Measurements from ENCODE around the gene SUSD4. TPM values are rescaled to one million over a fixed set of nuclear protein-coding genes. Genes with fewer than 3 reads are reported as not detected.

SUSD4 gene
- total RNA-seq, 1 experiment from 2014 or later, result 3.5 TPM

- no peak for DNase-seq
- no peak overlapping the region for H3T11ph ChIP-seq (ENCODE audit: low read length)
- H3K18ac ChIP-seq (ENCODE audit: insufficient read length, low read depth, low read length), result no peak overlapping the region
- no peak overlapping the region for H3K23ac ChIP-seq (ENCODE audit: insufficient read length, low read depth, low read length)
- no peak overlapping the region for H3K56ac ChIP-seq (ENCODE audit: insufficient read length, low read depth, low read length)
- no peak overlapping the region for H2BK120ac ChIP-seq (ENCODE audit: low read depth, low read length, poor library complexity, severe bottlenecking)
- WGBS (ENCODE audit: extremely low coverage, insufficient read length, low lambda C conversion rate), result no CpG with 5 or more reads among the region's 3 CpGs
- no peak overlapping the region for H3K4ac ChIP-seq (ENCODE audit: low read depth, low read length)
- H3K4me1 ChIP-seq (ENCODE audit: insufficient read depth, low read length), result no peaks in the 10 kb centered on the region
- no peak overlapping the region for H2BK5ac ChIP-seq (ENCODE audit: insufficient read length, low read length)
- Mint-ChIP-seq H3K36me3 (ENCODE audit: insufficient read depth in 1 of 3, low read depth in 3 of 3) (no peaks in the 10 kb centered on the region; a peak in 1 of 7 replicates), H3K4me3 (no peak overlapping the region), H3K27me3 (ENCODE audit: low read depth) (peaks cover 3% of the 10 kb centered on the region), H3K27ac (no peak overlapping the region), H3K9me3 (peaks cover 0 to 6% of the 10 kb centered on the region in 2 experiments; a peak in 4 of 5 replicates), H3K4me1 (peaks cover 0 to 2% of the 10 kb centered on the region in 2 experiments; a peak in 1 of 4 replicates)
- H2BK15ac ChIP-seq (ENCODE audit: low read depth, low read length), result no peak overlapping the region
- no peaks in the 10 kb centered on the region for H3K9me3 ChIP-seq (ENCODE audit: control insufficient read depth, low read depth, low read length)
- no peak overlapping the region for H3K4me2 ChIP-seq (ENCODE audit: insufficient read depth, insufficient read length, low read length)
- H4K20me1 ChIP-seq (ENCODE audit: control insufficient read depth, insufficient read depth, insufficient read length), result no peaks in the 10 kb centered on the region
- H4K8ac ChIP-seq (replicated peaks; ENCODE audit: insufficient read length, low read depth, low read length), result no peak overlapping the region
- no peaks in the 10 kb centered on the region for H3K79me2 ChIP-seq (ENCODE audit: insufficient read depth, low read length)
- no peak overlapping the region for H4K91ac ChIP-seq (ENCODE audit: insufficient read length, low read depth, low read length)
- H3K27ac ChIP-seq (ENCODE audit: insufficient read length, low read depth, low read length), result no peak overlapping the region
- no peak overlapping the region for H2BK20ac ChIP-seq (ENCODE audit: low read depth, low read length, poor library complexity, severe bottlenecking)
- H2AFZ ChIP-seq (ENCODE audit: low read length), result no peak overlapping the region
- no peak overlapping the region for H2AK5ac ChIP-seq (ENCODE audit: insufficient read length, low read length)
- H2BK12ac ChIP-seq (ENCODE audit: insufficient read length, low read depth, low read length), result no peak overlapping the region
- no peaks in the 10 kb centered on the region for H3K23me2 ChIP-seq (ENCODE audit: insufficient read length, low read depth, low read length, poor library complexity, severe bottlenecking)
- no peak overlapping the region for H3K9ac ChIP-seq (ENCODE audit: extremely low read depth, insufficient read length, low read length)
- 0 out of 2 replicates have a peak, but pooled peaks cover 3% of the 10 kb centered on the region for H3K27me3 ChIP-seq (ENCODE audit: insufficient read depth, low read length)
- no peak overlapping the region for H4K5ac ChIP-seq (ENCODE audit: insufficient read length, low read depth, low read length)
- H3K79me1 ChIP-seq (ENCODE audit: insufficient read depth, low read depth, low read length, poor library complexity, severe bottlenecking), result no peaks in the 10 kb centered on the region
- no peak for TF ChIP-seq CTCF (conservative IDR thresholded peaks at IDR 0.05)
- H3K14ac ChIP-seq (ENCODE audit: insufficient read depth, low read length), result no peak overlapping the region
Observed at GRCh38 chr1:223235091-223235490, 128.9 kb downstream of the SUSD4 start.
